Esophagus squamous epithelium (tissue), 4 donors: ENCODE data around the gene KCNQ4.

Source experiments
- CTCF ChIP-seq, 6 experiments: fragments of 450-650 bp in 4 of 6; fragments of 200-600 bp in 2 of 6; sonication (generic) in 2 of 6; IDR thresholded peaks; one replicate each; pipeline ENCODE4 v1.5.1; 2016 to 2019; ENCODE audit warnings: antibody characterized with exemption in 6 of 6, mild to moderate bottlenecking in 4 of 6, moderate library complexity in 4 of 6
- POLR2A ChIP-seq, 4 donors: fragments of 450-650 bp; IDR thresholded peaks; one replicate each; pipeline ENCODE4 v1.6.1; 2017; ENCODE audit warnings: antibody characterized with exemption in 4 of 4, mild to moderate bottlenecking in 4 of 4, moderate library complexity in 3 of 4

- TF ChIP-seq CTCF (IDR thresholded peaks at IDR 0.05) (no peak), POLR2A (IDR thresholded peaks at IDR 0.05) (no peak)
Observed at GRCh38 chr1:40736085-40736531, 47.5 kb upstream of the KCNQ4 start.
